Coronary artery (tissue), 2 donors: ENCODE results near the gene CD40.

Source experiments
- DNase-seq: peaks from one replicate; pipeline ENCODE4 v3.0.0-alpha.2; 2017; ENCODE audit warnings: low spot score
- H3K27ac ChIP-seq, 2 donors: fragments of 200-600 bp; sonication (generic); one replicate each; pipeline ENCODE4 v1.5.1; 2016 to 2019
- H3K4me3 ChIP-seq: fragments of 200-600 bp; sonication (generic); 2 replicates; pipeline ENCODE4 v1.5.1; 2016; ENCODE audit warnings: mild to moderate bottlenecking, moderate library complexity
- CTCF ChIP-seq: fragments of 200-600 bp; sonication (generic); IDR thresholded peaks from one replicate; pipeline ENCODE4 v1.5.1; 2019; ENCODE audit warnings: antibody characterized with exemption

CD40 gene

GRCh38 chr20:46173652-46174468 lies 55.7 kb downstream of the CD40 start:
- Histone ChIP-seq H3K27ac (no peak overlapping the region), H3K4me3 (peak overlapping the region; percentile 21)
- DNase-seq: no peak
- TF ChIP-seq CTCF: no peak

- Histone ChIP-seq H3K27ac (no peak overlapping the region), H3K4me3 (peak overlapping the region; percentile 21)
- no peak for DNase-seq
- peak; percentile 43 for TF ChIP-seq CTCF
Observed at GRCh38 chr20:46174469-46175126, 56.5 kb downstream of the CD40 start.

- TF ChIP-seq CTCF: no peak
- Histone ChIP-seq H3K27ac (no peak overlapping the region), H3K4me3 (no peak overlapping the region)
- no peak for DNase-seq
Observed at GRCh38 chr20:46175127-46175494, 57.0 kb downstream of the CD40 start.

- H3K27ac ChIP-seq: no peak overlapping the region
- no peak overlapping the region for H3K4me3 ChIP-seq
- DNase-seq: no peak
- TF ChIP-seq CTCF: no peak
Observed at GRCh38 chr20:46176739-46177378, 58.7 kb downstream of the CD40 start.

GRCh38 chr20:46177768-46178167 lies 59.7 kb downstream of the CD40 start:
- H3K27ac ChIP-seq: no peak overlapping the region
- no peak for DNase-seq
- H3K4me3 ChIP-seq: no peak overlapping the region
- no peak for TF ChIP-seq CTCF

GRCh38 chr20:46178891-46179290 lies 60.8 kb downstream of the CD40 start:
- no peak for TF ChIP-seq CTCF
- Histone ChIP-seq H3K27ac (no peak overlapping the region), H3K4me3 (no peak overlapping the region)
- no peak for DNase-seq
